AG09319 (cell line): ENCODE data around the gene CCDC194.
A peak's percentile ranks its signal among the peaks of the same experiment; 100 is the strongest.

Experiments used
- DNase-seq: peaks from one replicate; pipeline ENCODE4 v3.0.0-alpha.2; 2010; ENCODE audit warnings: low read depth; ENCODE audit errors: extremely low read depth
- TF ChIP-seq, protein P1 (sequence below): IDR thresholded peaks from 2 replicates; pipeline ENCODE4 v1.5.1; 2011; ENCODE audit warnings: low read depth, mild to moderate bottlenecking, inconsistent platforms, low read length, moderate library complexity

The CCDC194 gene

DNA sequence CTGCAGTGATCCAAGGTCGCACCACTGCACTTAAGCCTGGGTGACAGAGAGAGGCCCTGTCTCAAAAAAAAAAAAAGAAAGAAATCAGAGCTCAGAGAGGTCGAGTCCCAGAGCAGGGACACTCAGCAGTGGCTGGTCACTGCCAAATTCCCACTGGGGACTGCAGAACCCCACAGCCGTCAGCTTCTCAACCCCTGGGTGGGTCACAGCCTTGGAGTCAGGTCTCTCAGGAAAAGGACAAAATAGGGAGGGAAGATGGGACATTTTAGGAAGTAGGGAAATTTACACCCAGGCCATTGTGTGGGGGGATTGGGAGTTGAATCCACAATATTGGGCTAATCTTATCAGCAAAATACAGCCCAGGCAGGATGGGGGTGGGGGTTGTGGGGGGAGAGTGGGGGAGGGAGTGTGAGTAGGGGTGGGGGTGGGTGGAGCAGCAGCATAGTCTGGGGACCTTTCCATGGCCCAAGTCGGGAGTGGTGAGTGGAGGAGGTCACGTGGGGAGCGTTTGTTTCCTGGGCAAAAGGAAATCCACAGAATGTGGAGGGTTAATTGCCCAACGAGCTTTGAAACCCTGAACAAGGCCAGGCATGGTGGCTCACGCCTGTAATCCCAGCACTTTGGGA lies 5.0 kb upstream of the CCDC194 start:
- DNase-seq: no peak
- TF ChIP-seq, protein P1, sequence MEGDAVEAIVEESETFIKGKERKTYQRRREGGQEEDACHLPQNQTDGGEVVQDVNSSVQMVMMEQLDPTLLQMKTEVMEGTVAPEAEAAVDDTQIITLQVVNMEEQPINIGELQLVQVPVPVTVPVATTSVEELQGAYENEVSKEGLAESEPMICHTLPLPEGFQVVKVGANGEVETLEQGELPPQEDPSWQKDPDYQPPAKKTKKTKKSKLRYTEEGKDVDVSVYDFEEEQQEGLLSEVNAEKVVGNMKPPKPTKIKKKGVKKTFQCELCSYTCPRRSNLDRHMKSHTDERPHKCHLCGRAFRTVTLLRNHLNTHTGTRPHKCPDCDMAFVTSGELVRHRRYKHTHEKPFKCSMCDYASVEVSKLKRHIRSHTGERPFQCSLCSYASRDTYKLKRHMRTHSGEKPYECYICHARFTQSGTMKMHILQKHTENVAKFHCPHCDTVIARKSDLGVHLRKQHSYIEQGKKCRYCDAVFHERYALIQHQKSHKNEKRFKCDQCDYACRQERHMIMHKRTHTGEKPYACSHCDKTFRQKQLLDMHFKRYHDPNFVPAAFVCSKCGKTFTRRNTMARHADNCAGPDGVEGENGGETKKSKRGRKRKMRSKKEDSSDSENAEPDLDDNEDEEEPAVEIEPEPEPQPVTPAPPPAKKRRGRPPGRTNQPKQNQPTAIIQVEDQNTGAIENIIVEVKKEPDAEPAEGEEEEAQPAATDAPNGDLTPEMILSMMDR: no peak

DNA sequence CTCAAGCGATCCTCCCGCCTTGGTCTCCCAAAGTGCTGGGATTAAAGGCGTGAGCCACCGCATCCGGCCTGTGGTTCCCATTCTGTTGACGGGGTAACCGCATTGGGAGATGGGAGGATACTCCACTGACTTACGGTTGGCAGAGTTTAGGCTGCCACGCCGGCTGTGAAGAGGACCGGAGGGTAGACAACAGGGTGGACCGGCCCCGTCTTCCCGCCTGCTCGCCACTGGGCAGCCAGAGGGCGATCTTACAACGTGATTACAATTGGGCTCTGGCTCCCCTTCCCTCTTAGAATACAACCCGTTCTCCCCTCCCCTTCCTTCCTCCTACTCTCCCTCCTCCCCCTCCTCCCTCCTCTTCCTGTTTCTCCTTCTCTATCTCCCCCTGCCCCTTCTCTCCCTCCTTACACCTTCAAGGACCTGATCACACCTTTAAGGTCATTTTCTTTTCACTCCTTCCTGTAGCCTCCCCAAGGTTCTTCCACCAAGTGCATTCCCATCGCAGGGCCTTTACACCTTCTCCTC lies 957 bp upstream of the CCDC194 start:
- TF ChIP-seq, protein P1: peak; percentile 12
- no peak for DNase-seq

DNA sequence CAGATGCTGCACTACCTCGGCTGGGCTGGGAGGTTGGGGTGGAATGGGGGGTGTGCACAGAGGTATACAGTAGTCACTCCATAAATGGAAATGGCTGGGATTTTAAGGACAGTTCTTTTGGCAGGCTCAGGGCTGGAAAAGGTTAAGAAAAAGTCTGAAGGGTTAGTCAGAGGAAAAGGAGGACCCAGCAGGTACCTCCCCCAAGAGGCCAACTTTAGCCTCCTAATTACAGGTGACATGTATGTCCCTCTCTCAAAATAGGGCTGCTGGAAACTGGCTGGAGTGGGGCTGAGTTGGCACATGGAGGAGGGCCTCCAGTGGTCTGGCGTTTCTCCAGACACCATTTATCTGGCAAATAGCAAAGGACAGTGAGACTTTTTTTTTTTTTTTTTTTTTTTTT lies 994 bp downstream of the CCDC194 start:
- TF ChIP-seq, protein P1: no peak
- DNase-seq: no peak

- no peak for DNase-seq
Measured at GRCh38 chr19:17391371-17392151, 2.4 kb downstream of the CCDC194 start.

GRCh38 chr19:17390665-17391370 lies 3.2 kb downstream of the CCDC194 start:
- DNase-seq: peak; percentile 59
- TF ChIP-seq, protein P1: peak; percentile 50

More at GRCh38 chr19:17391371-17392151, 2.4 kb downstream of the CCDC194 start:
- TF ChIP-seq, protein P1: no peak

DNA sequence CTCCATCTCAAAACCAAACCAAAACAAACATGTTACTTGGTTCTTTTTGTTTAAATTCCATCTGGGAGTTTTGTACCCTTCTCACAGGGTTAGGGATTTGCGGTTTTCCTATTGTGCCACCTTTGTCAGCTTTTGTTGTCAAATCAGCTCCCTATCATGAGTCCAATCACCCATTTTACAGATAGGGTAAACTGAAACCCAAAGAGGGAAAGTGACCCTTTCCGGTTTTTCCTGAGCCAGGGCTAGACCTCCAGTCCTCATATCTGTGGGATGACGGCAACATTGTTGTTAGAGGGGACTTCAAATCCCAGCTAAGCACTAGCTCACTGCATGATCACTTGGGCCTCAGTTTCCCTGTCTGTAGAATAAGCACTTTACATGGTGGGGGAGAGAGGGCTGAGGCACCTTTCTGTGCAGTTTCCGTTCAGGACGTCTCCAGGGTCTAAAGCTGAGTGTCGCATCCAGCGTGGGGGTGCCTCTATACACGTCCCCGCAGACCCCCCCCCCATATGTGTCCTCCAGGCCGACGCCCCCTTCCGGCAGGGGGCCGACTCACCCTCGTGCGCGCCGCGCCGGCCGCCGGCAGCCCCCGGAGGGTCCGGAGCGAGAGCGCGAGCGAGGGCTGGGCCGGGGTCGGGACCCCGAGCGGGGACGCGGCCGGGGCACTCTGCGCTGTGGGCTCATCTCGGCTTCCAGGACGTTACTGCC lies 3.9 kb downstream of the CCDC194 start:
- no peak for DNase-seq
- TF ChIP-seq, protein P1: no peak; the same call in 1 of the 2 replicates
